ENCODE measurements around the gene C10orf53.

The C10orf53 gene

GRCh38 chr10:49645871-49646870 is 33.3 kb upstream of the C10orf53 start:
- Histone ChIP-seq H3K9me3 (ENCODE audit: control insufficient read depth, insufficient read depth, low read depth, low read length) (no peaks in the 10 kb centered on the region), H3K27ac (ENCODE audit: extremely low read depth, low read depth, low read length) (no peak overlapping the region), H3K4me3 (ENCODE audit: low read depth, low read length) (no peak overlapping the region), H3K4me1 (ENCODE audit: control insufficient read depth, insufficient read depth, low read length) (no peaks in the 10 kb centered on the region), H3K36me3 (ENCODE audit: control insufficient read depth in 2 of 2, insufficient read depth in 1 of 2, low read length in 2 of 2) (no peaks in the 10 kb centered on the region)
- ChIA-PET CTCF (interaction anchor here (0.8 kb wide), 1 partner anchor 12 kb away, joined by 3 read pairs; no protein-coding TSS in a partner anchor), POLR2A (no interaction called here)
- no peak for TF ChIP-seq ZNF157 (tag by site-specific recombination; IDR thresholded peaks at IDR 0.05)
- peak; percentile 32; the same call in 1 of the 2 replicates for TF ChIP-seq ZIC2 (tag by site-specific recombination; IDR thresholded peaks at IDR 0.05)

DNA sequence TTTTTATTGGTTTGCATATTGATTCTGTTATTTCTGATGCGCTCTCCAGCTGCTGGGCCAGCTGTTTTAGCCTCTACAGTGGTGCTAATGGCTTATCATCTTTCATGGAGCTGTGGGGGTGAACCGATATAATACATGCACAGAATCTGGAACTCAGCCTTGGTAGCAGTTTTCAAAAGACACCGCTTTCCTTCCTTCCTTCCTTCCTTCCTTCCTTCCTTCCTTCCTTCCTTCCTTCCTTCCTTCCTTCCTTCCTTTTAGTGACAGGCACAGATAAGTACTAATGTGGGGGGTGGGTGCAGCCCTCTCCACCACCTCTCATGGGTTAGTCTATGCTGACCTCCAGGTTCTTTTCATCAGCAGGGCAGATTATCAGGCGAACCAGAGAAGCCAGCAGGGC is 31.9 kb upstream of the C10orf53 start:
- Histone ChIP-seq H3K9me3 (ENCODE audit: control insufficient read depth, insufficient read depth, low read depth, low read length) (no peaks in the 10 kb centered on the region), H3K27ac (ENCODE audit: extremely low read depth, low read depth, low read length) (no peak overlapping the region), H3K4me1 (ENCODE audit: control insufficient read depth, insufficient read depth, low read length) (no peaks in the 10 kb centered on the region), H3K36me3 (ENCODE audit: control insufficient read depth in 2 of 2, insufficient read depth in 1 of 2, low read length in 2 of 2) (no peaks in the 10 kb centered on the region), H3K4me3 (ENCODE audit: low read depth, low read length) (no peak overlapping the region)
- ChIA-PET CTCF (no interaction called here), POLR2A (no interaction called here)
- TF ChIP-seq ZNF280C (tag by site-specific recombination; IDR thresholded peaks at IDR 0.05) (no peak), ZNF404 (tag by site-specific recombination; IDR thresholded peaks at IDR 0.05) (no peak), ZNF433 (tag by site-specific recombination; IDR thresholded peaks at IDR 0.05; ENCODE audit: low read depth) (no peak), IKZF3 (tag by site-specific recombination; IDR thresholded peaks at IDR 0.05) (no peak), ZBTB10 (tag by site-specific recombination; IDR thresholded peaks at IDR 0.05) (no peak), ZNF350 (tag by site-specific recombination; IDR thresholded peaks at IDR 0.05) (no peak), ZNF133 (tag by site-specific recombination; IDR thresholded peaks at IDR 0.05) (no peak), ZNF623 (tag by site-specific recombination; IDR thresholded peaks at IDR 0.05) (no peak), ZNF548 (tag by site-specific recombination; IDR thresholded peaks at IDR 0.05) (no peak), ZNF785 (tag by site-specific recombination; IDR thresholded peaks at IDR 0.05) (no peak), ZNF544 (tag by site-specific recombination; IDR thresholded peaks at IDR 0.05) (no peak), ZNF585B (tag by site-specific recombination; IDR thresholded peaks at IDR 0.05) (no peak), ZNF529 (tag by site-specific recombination; IDR thresholded peaks at IDR 0.05; ENCODE audit: insufficient replicate concordance) (no peak)
- TF ChIP-seq, protein P1, sequence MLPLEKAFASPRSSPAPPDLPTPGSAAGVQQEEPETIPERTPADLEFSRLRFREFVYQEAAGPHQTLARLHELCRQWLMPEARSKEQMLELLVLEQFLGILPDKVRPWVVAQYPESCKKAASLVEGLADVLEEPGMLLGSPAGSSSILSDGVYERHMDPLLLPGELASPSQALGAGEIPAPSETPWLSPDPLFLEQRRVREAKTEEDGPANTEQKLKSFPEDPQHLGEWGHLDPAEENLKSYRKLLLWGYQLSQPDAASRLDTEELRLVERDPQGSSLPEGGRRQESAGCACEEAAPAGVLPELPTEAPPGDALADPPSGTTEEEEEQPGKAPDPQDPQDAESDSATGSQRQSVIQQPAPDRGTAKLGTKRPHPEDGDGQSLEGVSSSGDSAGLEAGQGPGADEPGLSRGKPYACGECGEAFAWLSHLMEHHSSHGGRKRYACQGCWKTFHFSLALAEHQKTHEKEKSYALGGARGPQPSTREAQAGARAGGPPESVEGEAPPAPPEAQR (tag by site-specific recombination; IDR thresholded peaks at IDR 0.05) = no peak
- TF ChIP-seq, protein P2, sequence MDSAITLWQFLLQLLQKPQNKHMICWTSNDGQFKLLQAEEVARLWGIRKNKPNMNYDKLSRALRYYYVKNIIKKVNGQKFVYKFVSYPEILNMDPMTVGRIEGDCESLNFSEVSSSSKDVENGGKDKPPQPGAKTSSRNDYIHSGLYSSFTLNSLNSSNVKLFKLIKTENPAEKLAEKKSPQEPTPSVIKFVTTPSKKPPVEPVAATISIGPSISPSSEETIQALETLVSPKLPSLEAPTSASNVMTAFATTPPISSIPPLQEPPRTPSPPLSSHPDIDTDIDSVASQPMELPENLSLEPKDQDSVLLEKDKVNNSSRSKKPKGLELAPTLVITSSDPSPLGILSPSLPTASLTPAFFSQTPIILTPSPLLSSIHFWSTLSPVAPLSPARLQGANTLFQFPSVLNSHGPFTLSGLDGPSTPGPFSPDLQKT (IDR thresholded peaks at IDR 0.05; ENCODE audit: borderline replicate concordance, low read depth, low read length) = no peak
- TF ChIP-seq, protein P3, sequence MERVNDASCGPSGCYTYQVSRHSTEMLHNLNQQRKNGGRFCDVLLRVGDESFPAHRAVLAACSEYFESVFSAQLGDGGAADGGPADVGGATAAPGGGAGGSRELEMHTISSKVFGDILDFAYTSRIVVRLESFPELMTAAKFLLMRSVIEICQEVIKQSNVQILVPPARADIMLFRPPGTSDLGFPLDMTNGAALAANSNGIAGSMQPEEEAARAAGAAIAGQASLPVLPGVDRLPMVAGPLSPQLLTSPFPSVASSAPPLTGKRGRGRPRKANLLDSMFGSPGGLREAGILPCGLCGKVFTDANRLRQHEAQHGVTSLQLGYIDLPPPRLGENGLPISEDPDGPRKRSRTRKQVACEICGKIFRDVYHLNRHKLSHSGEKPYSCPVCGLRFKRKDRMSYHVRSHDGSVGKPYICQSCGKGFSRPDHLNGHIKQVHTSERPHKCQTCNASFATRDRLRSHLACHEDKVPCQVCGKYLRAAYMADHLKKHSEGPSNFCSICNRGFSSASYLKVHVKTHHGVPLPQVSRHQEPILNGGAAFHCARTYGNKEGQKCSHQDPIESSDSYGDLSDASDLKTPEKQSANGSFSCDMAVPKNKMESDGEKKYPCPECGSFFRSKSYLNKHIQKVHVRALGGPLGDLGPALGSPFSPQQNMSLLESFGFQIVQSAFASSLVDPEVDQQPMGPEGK (tag by site-specific recombination; IDR thresholded peaks at IDR 0.05) = no peak
- TF ChIP-seq, protein P4, sequence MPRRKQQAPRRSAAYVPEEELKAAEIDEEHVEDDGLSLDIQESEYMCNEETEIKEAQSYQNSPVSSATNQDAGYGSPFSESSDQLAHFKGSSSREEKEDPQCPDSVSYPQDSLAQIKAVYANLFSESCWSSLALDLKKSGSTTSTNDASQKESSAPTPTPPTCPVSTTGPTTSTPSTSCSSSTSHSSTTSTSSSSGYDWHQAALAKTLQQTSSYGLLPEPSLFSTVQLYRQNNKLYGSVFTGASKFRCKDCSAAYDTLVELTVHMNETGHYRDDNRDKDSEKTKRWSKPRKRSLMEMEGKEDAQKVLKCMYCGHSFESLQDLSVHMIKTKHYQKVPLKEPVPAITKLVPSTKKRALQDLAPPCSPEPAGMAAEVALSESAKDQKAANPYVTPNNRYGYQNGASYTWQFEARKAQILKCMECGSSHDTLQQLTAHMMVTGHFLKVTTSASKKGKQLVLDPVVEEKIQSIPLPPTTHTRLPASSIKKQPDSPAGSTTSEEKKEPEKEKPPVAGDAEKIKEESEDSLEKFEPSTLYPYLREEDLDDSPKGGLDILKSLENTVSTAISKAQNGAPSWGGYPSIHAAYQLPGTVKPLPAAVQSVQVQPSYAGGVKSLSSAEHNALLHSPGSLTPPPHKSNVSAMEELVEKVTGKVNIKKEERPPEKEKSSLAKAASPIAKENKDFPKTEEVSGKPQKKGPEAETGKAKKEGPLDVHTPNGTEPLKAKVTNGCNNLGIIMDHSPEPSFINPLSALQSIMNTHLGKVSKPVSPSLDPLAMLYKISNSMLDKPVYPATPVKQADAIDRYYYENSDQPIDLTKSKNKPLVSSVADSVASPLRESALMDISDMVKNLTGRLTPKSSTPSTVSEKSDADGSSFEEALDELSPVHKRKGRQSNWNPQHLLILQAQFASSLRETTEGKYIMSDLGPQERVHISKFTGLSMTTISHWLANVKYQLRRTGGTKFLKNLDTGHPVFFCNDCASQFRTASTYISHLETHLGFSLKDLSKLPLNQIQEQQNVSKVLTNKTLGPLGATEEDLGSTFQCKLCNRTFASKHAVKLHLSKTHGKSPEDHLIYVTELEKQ (tag by site-specific recombination; IDR thresholded peaks at IDR 0.05; ENCODE audit: borderline replicate concordance) = no peak
